ENCODE results near the gene POLR1A. TPM values are rescaled to one million over a fixed set of nuclear protein-coding genes. Genes with fewer than 3 reads are reported as not detected.

The POLR1A gene
- total RNA-seq, 1 experiment from 2014 or later = 62.6 TPM

DNA sequence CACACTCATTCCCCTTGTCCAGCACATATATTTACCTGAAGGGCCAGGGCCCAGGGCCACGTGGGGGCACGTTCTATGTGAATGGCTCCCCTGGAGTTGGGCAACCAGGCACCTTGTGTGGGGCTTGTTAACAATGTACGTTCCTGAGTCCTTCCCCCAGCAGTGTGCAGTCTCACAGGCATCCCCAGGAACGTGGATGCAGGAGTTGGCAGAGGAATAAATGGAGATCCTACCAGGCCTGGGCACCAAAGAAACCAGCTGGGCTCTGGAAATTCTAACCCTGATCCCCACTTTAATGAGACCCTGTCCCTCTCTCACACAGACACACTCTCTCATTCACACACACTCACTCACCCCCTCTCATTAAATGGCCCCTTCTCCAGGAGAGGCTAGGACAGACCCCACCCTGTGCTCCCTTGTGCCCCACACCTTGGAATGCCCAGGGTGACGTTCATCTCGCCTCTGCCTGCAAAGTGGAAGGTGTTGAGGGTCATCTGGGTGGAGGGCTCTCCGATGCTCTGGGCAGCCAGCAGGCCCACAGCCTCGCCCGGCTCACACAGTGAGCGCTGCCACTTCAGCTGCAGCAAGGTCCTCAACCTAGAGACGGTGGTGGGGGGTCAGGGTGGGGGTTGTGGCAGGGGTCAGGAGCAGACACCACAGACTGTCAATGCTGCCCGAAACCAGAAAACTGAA is 65.6 kb downstream of the POLR1A start:
- no peaks in the 10 kb centered on the region for H3K27me3 ChIP-seq (ENCODE audit: control insufficient read depth, insufficient read depth, low read length)
- BruUV-seq (replicated peaks) = no TSS peak
- ATAC-seq = no peak
- ChIA-PET CTCF (no interaction called here), POLR2A (interaction anchor here (0.7 kb wide), 1 partner anchor 56 kb away, joined by 4 read pairs; no protein-coding TSS in a partner anchor)
- intact Hi-C loops (cut with micrococcal nuclease; ENCODE audit: unreplicated experiment) (no loop called here), in situ Hi-C loops (cut with HindIII; ENCODE audit: low pct_unique_long_range_greater_than_20kb, low sequenced_read_pairs) (no loop called here)
- no peaks in the 10 kb centered on the region; the same call in 1 of the 2 replicates for H3K4me1 ChIP-seq (ENCODE audit: control insufficient read depth, insufficient read depth, low read length)
- TF ChIP-seq SIN3A (IDR thresholded peaks at IDR 0.05; ENCODE audit: borderline replicate concordance, insufficient read depth, low read depth, low read length) = no peak
- TF ChIP-seq, protein P1, sequence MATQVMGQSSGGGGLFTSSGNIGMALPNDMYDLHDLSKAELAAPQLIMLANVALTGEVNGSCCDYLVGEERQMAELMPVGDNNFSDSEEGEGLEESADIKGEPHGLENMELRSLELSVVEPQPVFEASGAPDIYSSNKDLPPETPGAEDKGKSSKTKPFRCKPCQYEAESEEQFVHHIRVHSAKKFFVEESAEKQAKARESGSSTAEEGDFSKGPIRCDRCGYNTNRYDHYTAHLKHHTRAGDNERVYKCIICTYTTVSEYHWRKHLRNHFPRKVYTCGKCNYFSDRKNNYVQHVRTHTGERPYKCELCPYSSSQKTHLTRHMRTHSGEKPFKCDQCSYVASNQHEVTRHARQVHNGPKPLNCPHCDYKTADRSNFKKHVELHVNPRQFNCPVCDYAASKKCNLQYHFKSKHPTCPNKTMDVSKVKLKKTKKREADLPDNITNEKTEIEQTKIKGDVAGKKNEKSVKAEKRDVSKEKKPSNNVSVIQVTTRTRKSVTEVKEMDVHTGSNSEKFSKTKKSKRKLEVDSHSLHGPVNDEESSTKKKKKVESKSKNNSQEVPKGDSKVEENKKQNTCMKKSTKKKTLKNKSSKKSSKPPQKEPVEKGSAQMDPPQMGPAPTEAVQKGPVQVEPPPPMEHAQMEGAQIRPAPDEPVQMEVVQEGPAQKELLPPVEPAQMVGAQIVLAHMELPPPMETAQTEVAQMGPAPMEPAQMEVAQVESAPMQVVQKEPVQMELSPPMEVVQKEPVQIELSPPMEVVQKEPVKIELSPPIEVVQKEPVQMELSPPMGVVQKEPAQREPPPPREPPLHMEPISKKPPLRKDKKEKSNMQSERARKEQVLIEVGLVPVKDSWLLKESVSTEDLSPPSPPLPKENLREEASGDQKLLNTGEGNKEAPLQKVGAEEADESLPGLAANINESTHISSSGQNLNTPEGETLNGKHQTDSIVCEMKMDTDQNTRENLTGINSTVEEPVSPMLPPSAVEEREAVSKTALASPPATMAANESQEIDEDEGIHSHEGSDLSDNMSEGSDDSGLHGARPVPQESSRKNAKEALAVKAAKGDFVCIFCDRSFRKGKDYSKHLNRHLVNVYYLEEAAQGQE (IDR thresholded peaks at IDR 0.05; ENCODE audit: insufficient read depth in 1 of 2, low read depth in 2 of 2, low read length in 1 of 2) = no peak
- no peak for TF ChIP-seq TCF7L2 (IDR thresholded peaks at IDR 0.05; ENCODE audit: low read depth, low read length)
- TF ChIP-seq, protein P2, sequence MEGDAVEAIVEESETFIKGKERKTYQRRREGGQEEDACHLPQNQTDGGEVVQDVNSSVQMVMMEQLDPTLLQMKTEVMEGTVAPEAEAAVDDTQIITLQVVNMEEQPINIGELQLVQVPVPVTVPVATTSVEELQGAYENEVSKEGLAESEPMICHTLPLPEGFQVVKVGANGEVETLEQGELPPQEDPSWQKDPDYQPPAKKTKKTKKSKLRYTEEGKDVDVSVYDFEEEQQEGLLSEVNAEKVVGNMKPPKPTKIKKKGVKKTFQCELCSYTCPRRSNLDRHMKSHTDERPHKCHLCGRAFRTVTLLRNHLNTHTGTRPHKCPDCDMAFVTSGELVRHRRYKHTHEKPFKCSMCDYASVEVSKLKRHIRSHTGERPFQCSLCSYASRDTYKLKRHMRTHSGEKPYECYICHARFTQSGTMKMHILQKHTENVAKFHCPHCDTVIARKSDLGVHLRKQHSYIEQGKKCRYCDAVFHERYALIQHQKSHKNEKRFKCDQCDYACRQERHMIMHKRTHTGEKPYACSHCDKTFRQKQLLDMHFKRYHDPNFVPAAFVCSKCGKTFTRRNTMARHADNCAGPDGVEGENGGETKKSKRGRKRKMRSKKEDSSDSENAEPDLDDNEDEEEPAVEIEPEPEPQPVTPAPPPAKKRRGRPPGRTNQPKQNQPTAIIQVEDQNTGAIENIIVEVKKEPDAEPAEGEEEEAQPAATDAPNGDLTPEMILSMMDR (IDR thresholded peaks at IDR 0.05) = no peak
- no peak for TF ChIP-seq POLR2AphosphoS5 (IDR thresholded peaks at IDR 0.05; ENCODE audit: low read depth, low read length)
- H3K36me3 ChIP-seq (ENCODE audit: control insufficient read depth, insufficient read depth, low read length) = peaks cover 15% of the 10 kb centered on the region
- no peak overlapping the region for H3K4me3 ChIP-seq (ENCODE audit: low read depth in 2 of 2, low read length in 2 of 2)
- no peak overlapping the region for H3K27ac ChIP-seq (ENCODE audit: low read length)
- DNase-seq (ENCODE audit: low read depth, low spot score) = no peak
- no peaks in the 10 kb centered on the region for H3K9me3 ChIP-seq (ENCODE audit: control insufficient read depth, insufficient read depth, low read depth, low read length)

DNA sequence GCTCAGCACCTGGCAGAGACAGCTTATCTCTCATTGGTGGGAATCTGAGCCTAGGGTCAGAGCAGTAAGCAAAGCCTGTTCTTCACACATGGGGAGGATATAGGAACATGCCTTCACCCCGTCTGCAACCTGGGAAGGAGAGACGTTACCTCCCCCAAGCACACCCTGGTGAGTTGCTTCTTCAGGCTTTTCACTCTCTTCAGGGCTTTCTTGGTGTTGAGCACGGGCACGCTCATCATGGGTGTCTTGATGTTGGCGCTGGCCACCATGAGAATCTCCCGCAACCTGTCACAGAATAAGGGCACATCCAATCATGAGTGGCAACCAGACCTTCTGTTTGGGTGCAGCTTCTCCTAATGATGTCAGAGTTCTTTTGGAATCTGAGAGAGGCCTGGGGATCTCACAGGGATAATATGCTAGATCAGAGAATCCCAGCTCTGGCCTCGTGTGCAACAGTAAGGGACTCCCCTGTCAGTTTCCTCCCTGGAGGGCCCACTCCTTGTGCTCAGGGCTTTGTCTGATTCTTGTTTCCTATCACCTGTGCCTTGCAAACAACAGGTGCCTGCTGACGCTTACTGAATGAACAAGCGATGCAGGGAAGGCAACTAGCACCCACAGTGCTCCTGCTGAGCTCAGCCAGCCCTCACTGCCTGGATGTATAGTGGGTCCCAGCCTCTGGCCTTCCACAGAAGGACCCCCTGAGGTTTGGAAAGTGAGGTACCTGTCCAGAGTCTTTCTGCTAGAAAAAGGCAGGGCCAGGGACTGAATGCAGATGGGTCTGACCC is 66.3 kb downstream of the POLR1A start:
- DNase-seq (ENCODE audit: low read depth, low spot score) = no peak
- no peak for TF ChIP-seq SIN3A (IDR thresholded peaks at IDR 0.05; ENCODE audit: borderline replicate concordance, insufficient read depth, low read depth, low read length)
- TF ChIP-seq, protein P1 (IDR thresholded peaks at IDR 0.05; ENCODE audit: insufficient read depth in 1 of 2, low read depth in 2 of 2, low read length in 1 of 2) = no peak
- no peak for TF ChIP-seq TCF7L2 (IDR thresholded peaks at IDR 0.05; ENCODE audit: low read depth, low read length)
- TF ChIP-seq POLR2AphosphoS5 (IDR thresholded peaks at IDR 0.05; ENCODE audit: low read depth, low read length) = no peak
- TF ChIP-seq, protein P2 (IDR thresholded peaks at IDR 0.05) = no peak
- no peak overlapping the region for H3K4me3 ChIP-seq (ENCODE audit: low read depth in 2 of 2, low read length in 2 of 2)
- in situ Hi-C loops (cut with HindIII; ENCODE audit: low pct_unique_long_range_greater_than_20kb, low sequenced_read_pairs) (no loop called here), intact Hi-C loops (cut with micrococcal nuclease; ENCODE audit: unreplicated experiment) (no loop called here)
- ChIA-PET CTCF (no interaction called here), POLR2A (no interaction called here)
- ATAC-seq = no peak
- no peak overlapping the region for H3K27ac ChIP-seq (ENCODE audit: low read length)
- no peaks in the 10 kb centered on the region for H3K27me3 ChIP-seq (ENCODE audit: control insufficient read depth, insufficient read depth, low read length)
- no TSS peak for BruUV-seq (replicated peaks)
- no peaks in the 10 kb centered on the region; the same call in 1 of the 2 replicates for H3K4me1 ChIP-seq (ENCODE audit: control insufficient read depth, insufficient read depth, low read length)
- no peaks in the 10 kb centered on the region for H3K9me3 ChIP-seq (ENCODE audit: control insufficient read depth, insufficient read depth, low read depth, low read length)
- peaks cover 10% of the 10 kb centered on the region for H3K36me3 ChIP-seq (ENCODE audit: control insufficient read depth, insufficient read depth, low read length)

Data from Panc1 (cell line).